GM21825 (cell line): ENCODE data around the gene INTS11.

Source experiments
- ATAC-seq: cut with Tn5 transposase; IDR thresholded peaks from one replicate; pipeline ENCODE4 v1.9.1; 2021; ENCODE audit warnings: mild to moderate bottlenecking, moderate library complexity; ENCODE audit not compliant: unreplicated experiment

The INTS11 gene

DNA sequence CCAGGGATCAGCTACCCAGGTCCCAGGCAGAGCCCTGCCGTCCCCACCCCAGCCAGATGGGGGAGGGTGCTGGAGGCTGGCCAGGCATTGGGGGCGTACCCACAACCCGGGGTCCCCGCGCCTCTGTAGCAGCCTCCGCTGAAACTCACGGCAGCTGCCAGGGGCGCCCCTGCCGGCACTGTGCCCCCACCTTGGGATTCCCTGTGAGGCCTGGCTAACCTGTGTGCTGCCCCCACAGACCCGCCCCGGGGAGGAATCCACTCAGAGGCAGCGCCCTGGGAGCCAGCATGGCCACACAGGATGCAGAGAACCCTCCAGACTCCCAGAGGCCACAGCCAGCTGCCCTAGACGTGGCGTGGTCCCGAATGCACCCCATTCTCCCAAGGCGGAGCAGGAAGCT lies 20.9 kb upstream of the INTS11 start:
- ATAC-seq = no peak

DNA sequence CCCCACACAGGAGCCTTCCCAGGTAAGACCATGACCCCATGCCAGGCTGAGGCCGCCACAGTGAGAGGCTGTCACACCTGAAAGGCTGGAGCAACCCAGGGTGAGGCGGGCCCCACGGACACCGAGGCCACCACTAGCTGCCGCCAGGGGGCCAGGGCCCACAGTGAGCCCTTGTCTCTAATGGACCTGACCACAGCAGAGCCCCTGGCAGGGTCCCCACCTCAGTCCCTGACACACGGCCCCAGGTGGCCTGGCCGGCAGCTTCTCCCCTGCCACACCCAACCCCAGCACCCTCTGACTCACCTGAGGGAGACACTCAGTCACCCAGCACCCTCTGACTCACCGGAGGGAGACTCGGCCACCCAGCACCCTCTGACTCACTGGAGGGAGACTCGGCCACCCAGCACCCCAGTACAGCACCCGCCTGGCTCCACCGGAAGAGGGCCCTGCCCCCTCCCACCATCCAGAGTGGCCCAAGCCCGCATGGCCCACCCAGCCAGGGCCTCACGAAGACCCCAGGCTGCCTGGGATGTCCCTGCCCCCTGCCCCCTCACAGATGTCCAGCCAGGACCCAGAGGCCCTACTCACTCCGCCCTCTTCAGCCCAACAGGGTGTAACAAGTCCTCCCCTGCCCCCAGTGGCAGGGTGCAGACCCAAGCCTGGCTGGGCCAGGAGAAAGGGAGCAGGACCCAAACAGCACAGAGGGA lies 20.3 kb upstream of the INTS11 start:
- no peak for ATAC-seq

DNA sequence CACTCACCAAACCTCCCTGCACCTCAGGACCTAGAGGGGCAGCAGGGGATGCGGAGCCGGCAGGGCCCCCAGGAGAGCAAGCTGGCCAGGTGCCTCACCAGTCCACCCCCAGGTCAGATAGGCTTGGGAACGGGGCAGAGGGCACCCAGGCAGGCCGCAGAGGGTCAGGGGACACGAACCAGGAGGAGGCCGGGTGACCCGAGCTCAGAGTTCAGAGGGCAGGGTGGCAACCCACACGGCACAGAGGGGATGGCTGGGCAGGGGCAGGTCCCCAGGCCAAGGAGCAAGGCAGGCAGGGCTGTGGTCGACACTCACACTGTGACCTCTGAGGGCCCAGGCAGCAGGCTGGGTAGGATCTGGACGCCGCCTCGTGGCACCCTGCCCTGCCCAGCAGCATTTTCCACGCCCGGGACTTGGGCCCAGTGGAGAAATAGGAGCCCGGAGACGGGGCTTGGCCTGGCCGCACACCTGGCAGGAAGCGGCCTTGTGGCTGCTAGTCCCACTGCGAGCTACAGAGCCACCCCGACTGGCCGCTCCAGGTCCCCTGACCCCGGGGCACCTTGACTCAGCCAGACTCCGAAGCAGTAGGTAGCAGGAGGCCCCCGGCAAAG lies 19.5 kb upstream of the INTS11 start:
- no peak for ATAC-seq

- ATAC-seq = no peak
These were observed 18.2 kb upstream of the INTS11 start for GRCh38 chr1:1342584-1343115.

DNA sequence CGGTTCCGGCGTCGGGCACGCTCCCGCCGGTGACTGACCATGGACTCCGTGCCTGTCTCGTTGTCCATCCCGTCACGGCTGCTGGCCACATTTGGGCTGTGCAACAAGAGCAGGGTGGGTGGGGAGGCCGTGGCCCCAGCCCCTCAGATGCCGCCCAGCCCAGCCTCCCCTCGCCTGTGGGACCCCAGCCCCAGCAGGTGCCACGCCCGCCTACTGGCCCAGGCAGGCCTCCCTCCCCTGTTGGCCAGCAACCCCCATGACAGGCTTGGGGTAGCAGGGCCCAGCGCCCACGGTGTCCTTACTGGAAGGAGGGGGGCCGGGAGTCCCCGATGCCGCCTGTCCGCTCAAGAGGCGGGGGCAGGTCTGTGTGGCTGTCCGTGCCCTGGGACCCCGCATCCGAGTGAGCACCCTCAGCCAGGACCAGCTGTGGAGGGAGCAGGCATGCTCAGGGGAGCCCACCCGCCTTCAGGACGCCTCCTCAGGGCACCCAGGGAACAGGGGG lies 17.7 kb upstream of the INTS11 start:
- ATAC-seq = no peak

DNA sequence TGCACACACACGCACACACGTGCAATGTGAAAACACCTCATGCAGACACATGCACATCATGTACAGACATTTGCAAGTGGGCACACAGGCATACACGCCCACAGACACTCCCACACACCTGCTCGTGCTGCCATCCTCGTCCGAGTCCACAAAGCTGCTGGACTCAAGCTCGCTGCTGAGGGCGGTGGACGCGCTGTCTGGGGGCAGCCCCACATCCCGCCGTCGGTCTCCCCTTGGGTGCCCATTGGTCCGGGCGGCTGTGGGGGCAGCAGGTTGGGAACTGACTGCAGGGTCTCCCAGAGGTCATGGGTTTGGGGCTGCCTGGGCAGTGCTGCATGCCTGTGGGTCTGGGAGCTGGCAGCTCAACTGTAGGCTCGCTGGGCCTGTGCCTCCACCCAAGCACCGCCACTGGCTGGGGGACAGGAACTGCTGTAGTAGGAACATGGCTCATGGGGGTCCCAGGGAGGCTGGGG lies 17.1 kb upstream of the INTS11 start:
- no peak for ATAC-seq

DNA sequence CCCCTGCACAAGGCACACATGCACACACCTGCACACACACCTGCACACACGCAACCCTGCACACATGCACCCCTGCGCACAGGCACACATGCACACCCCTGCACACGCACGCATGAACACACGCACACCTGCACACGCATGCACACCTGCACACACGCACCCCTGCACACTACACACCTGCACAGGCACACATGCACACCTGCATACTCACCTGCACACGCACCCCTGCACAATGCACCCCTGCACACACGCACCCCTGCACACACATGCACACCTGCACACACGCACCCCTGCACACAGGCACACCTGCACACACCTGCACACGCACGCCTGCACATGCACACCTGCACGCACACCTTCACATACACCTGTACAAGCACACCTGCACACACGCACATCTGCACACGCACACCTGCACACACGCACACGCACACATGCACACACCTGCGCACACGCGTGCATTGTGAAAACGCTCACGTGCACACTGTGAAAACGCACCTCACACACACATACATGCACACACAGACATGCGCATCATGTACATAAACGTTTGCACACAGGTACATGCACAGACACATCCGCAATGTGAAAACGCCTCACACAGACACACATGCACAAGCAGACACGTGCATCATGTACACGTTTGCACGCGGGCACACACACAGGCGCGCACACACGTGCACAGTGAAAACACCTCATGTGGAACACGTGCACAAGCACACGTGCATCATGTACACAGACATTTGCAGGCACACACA lies 16.5 kb upstream of the INTS11 start:
- ATAC-seq = no peak

- no peak for ATAC-seq
These were observed 15.7 kb upstream of the INTS11 start for GRCh38 chr1:1340185-1340584.

DNA sequence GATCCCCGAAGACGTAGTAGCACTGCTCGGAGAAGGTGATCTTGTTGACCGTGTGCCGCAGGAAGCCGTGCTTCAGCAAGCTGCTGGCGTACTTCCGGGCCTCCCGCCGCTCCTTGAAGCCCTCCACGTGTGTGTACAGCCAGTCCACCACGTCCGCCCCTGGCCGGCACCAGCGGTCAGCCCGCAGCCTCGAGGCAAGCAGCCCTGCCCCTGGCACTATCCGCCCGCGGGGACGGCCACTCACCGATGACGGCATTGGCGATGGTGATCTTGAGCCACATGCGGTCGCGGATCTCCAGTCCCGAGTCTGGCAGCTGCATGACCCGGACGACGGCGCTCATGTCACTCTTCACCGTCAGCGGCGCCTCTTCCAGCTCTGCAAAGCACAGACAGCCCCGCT lies 13.8 kb upstream of the INTS11 start:
- no peak for ATAC-seq

DNA sequence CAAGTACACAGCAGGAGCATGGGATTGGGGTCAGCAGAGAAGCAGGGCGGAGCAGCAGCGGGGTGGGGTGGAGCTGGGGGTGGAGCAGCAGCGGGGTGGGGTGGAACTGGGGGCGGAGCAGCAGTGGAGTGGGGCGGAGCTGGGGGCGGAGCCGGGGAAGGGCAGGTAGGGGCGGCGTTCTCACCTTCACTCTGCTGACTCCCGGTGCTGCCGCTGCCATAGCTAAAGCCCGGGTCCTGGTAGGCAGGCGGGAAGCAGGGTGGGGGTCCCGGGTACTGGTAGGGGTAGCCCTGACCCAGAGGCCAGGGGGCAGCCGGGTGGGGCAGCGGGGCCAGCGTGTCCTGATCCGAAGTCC lies 13.3 kb upstream of the INTS11 start:
- no peak for ATAC-seq

DNA sequence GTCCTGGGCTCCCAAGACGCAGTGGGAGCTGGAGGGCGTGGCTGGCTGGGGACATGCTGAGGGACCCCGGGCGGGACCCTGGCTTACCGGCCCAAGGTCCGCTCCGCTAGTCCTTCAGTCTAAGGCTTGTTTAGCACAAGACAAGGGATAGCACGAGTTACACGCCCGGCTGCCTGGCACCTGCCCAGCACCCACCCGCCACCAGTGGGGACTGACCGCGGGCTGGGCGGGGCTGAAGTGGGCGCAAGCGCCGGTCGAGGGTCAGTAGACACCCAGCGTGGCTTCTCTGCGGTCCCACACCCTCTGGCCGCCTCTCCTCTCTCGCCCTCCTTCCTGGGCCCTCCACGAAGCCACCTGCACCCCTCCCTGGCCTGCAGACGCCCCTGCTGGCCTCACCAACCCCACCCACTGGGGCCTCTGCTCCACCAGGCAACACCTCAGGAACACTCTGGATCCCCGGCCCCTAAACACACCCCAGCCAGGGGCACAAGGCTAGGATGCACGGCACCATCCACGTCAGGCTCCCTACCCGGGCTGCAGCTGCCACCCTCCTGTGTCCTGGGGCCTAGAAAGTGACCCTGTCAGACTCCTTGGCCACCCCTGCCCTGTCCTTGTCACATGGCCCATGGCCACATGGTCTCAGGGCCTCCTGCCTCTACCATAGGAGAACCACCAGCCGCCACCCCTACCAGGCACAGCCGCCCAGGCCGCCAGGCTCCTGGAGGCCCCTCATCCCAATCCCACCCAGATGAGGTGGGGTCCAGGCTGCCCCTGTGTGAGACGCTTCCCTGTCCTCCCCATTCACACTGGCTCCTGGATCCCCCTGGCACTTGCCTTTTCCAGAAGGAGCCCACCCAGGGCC lies 12.7 kb upstream of the INTS11 start:
- no peak for ATAC-seq

GRCh38 chr1:1336446-1336845 lies 12.0 kb upstream of the INTS11 start:
- ATAC-seq = no peak

GRCh38 chr1:1335792-1336248 lies 11.4 kb upstream of the INTS11 start:
- ATAC-seq = no peak

DNA sequence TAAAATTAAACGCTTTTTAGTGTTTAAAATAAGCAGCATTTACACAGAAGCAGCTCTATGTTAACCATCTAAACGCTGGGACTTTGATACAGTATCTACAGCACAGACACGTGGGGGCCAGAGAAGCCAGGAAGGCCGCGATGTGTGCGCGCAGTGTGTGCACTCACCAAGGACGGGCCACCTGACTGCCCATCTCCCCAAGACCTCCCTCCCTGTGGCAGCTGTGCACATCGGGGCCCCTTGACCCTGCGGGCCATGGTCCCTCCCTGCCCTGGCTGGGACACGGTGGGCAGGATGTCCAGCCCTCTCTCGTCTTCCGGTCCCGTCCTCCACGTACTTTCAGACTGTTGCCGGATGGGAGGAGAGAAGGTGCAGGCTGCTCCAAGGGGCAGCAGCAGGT lies 10.8 kb upstream of the INTS11 start:
- no peak for ATAC-seq

DNA sequence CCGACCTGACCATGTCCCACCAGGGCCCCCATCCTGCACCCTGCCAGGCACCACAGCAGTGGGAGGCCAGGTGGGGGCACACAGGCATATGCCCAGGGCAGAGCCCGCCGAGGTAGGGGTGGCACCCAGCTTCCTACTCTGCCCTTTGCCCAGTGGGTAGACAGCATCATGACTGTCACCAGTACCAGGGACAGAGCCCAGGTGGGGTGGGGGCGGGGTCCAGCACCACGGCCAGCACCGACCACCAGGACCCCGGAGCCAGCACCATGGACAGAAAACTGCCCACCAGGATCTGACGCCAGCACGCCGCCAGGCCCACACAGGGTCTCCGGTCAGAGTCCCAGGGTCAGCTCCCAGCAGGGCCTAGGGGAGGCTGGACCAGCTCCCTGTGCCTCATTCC lies 10.4 kb upstream of the INTS11 start:
- no peak for ATAC-seq

GRCh38 chr1:1333551-1334241 lies 9.2 kb upstream of the INTS11 start:
- ATAC-seq = no peak

DNA sequence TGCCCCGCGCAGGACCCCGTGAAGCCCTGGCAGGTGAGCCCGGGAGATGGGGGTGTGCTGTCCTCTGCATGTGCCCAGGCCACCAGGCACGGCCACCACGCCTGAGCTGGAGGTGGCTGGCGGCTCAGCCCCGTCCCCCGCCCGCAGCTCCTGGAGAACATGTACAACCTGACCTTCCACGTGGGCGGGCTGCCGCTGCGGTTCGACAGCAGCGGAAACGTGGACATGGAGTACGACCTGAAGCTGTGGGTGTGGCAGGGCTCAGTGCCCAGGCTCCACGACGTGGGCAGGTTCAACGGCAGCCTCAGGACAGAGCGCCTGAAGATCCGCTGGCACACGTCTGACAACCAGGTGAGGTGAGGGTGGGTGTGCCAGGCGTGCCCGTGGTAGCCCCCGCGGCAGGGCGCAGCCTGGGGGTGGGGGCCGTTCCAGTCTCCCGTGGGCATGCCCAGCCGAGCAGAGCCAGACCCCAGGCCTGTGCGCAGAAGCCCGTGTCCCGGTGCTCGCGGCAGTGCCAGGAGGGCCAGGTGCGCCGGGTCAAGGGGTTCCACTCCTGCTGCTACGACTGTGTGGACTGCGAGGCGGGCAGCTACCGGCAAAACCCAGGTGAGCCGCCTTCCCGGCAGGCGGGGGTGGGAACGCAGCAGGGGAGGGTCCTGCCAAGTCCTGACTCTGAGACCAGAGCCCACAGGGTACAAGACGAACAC lies 8.5 kb upstream of the INTS11 start:
- ATAC-seq = no peak

DNA sequence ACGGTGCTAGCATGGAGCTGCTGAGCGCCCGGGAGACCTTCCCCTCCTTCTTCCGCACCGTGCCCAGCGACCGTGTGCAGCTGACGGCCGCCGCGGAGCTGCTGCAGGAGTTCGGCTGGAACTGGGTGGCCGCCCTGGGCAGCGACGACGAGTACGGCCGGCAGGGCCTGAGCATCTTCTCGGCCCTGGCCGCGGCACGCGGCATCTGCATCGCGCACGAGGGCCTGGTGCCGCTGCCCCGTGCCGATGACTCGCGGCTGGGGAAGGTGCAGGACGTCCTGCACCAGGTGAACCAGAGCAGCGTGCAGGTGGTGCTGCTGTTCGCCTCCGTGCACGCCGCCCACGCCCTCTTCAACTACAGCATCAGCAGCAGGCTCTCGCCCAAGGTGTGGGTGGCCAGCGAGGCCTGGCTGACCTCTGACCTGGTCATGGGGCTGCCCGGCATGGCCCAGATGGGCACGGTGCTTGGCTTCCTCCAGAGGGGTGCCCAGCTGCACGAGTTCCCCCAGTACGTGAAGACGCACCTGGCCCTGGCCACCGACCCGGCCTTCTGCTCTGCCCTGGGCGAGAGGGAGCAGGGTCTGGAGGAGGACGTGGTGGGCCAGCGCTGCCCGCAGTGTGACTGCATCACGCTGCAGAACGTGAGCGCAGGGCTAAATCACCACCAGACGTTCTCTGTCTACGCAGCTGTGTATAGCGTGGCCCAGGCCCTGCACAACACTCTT lies 7.7 kb upstream of the INTS11 start:
- no peak for ATAC-seq
